Measurements from ENCODE around the gene APLP1.

GRCh38 chr19:35853038-35853756 lies 15.2 kb upstream of the APLP1 start:
- TF ChIP-seq CTCF (IDR thresholded peaks at IDR 0.05; ENCODE audit: low read depth, low read length) (no peak), POLR2A (IDR thresholded peaks at IDR 0.05; ENCODE audit: extremely low read depth, insufficient read length) (no peak)
